HG02870 (cell line): ENCODE measurements around the gene ANKUB1.

ENCODE experiments used
- ATAC-seq: cut with Tn5 transposase; IDR thresholded peaks from one replicate; pipeline ENCODE4 v1.9.1; 2021; ENCODE audit warnings: mild to moderate bottlenecking, moderate library complexity; ENCODE audit not compliant: unreplicated experiment

Gene ANKUB1

DNA sequence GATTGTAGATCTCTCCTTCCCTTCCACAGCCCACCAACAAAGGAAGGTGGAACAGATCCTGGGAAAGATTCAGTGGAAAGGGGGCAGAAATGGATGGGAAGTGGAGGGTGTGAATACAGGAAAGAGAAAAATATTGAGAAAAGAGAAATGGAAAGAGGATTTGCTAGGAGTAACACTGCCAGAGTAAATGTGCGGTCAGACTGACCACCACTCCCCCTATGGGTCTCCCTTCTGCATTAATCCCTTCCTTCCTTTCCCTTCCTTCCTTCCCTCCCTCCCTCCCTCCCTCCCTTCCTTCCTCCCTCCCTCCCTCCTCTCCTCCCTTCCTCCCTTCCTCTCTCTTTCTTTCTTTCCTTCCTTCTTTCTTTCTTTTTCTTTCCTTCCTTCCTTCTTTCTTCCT lies 28.1 kb downstream of the ANKUB1 start:
- no peak for ATAC-seq

DNA sequence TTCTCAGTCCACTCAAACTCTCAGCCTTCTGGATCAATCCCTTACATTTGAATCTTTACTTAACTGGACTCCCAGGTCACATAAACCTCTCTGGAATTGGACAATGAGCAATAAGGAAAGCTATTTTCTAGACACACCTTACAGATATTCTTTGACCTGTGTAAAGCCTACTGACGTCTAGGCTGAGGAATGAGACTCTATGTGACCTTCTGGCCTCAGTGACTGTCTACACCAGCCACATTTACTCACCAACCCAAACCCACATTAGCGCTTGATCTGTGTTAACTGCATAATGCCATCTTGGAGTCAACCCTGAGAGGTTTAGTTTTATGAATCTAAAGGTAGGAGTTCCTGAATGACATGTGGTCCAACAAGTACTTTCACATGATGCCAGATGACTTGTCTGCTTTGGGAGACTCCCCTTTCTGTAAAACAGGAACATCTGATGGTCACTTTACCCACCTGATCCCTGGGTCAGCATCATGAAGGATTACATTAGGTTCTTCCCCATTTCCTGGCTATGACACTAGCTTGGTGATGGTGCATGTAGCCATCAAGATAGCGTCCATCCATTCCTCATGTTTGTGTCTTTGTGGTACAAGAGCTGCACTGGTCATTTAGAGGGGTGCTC lies 28.7 kb downstream of the ANKUB1 start:
- no peak for ATAC-seq

DNA sequence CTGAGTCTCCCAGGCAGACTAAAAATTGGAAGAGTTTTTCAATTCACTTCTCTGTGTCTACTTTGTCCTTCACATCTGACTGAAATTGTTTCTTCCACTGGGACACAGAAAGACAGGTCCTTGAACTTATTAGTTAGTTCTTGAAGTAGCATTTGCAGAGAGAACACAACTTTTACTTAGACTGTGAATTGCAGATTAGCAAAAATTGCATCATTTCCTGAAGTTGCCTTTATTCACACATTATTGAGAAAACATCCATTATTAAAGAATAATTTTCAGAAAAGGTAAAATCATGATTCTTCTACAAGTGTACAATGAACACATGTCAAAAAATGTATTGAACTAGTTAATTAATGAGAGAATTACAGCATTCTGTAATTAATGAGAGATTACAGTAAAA lies 38.6 kb downstream of the ANKUB1 start:
- ATAC-seq: no peak

DNA sequence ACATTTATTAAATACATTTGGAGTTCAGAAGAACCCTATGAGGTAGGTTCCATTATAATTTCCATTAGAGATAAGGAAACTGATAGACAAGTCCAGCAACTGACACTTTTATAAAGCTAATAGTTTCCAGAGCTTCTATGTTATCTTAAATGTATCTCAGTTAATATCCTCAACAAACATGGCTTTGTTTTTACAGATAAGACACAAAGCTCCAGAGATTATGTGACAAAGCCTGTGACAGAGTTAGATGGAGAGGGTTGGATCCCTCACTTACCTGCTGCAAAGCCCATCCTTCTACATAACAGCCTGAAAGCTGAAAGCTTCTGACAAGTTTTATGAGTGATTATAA lies 39.6 kb downstream of the ANKUB1 start:
- ATAC-seq: no peak

DNA sequence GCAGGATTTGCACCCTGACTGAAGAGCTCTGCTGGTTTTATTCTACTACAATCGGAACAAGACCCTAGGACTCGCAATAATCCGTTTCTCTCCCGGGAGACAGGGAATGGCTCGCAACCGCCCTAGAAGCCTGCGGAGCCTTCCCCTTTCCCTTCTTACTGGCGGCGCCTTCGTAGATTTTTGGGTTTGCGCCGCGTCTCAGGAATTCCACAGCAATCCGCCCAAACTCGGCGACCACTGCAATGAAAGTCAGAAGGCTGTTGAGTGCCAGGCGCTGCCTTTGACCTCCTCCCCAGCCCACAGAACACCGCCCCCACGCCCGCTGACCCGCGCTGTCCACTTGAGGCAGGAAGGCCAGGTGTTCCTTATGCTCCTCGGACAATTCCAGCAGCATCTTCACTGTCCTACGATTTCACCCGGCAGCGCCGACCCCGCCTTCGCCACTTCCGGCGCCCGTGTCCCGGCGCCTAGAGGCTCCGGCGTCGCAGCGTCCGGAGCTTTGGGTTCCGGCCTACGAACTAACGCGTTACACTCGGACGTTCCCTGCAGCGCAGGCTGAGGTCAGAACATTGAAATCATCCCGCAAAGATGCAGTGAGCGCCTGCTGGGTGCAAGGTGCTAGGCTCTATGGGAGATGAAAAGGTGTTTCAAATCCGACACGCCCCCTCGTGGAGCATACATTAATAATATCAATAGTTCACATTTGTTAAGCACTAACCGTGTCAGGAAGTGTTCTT lies 40.1 kb downstream of the ANKUB1 start, which contains the start of gene COMMD2:
Gene COMMD2, minus strand, starts transcription at position 439 of the 737 bp plus-strand sequence. Its CDS starts 45 bp downstream, at position 394.
- peak; percentile 99 for ATAC-seq

- no peak for ATAC-seq
These were observed 40.8 kb downstream of the ANKUB1 start for GRCh38 chr3:149751551-149751950.

DNA sequence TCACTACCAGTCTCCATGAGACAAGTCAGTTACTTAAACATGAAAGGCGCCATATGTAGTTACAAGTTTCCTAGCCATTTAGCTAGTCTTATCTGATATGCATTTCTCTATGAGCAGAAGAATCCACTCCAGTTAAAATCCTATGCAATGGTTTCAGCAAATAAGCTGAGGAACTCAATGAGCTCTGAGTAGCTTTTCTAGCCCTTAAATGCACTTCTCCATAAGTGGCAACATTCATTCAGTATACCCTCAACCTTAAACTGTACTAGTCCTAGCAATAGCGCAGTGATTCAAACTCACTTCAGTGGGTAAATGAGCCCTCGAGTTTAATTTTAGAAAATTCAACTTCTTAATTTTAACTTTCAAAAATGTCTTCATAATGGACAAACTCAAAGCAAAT lies 47.7 kb downstream of the ANKUB1 start:
- ATAC-seq: no peak

DNA sequence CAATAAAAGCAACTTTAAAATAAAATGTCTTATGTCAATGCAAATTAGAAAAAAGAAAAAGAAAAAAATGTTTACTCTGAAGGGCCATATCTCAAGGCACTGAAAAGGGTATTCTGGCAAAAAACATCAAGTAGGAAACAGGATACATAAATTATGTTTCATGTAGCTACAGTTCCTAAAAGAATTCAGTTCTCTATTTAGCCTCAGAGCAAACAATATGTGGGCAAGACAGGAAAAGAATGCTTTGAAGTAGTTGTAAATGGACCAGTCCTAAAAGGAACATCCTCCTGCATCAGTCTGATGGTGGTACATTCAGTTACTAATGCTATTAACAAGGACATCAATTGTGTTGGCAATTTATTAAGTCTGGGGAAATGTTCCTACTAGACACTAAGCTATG lies 48.2 kb downstream of the ANKUB1 start:
- no peak for ATAC-seq

DNA sequence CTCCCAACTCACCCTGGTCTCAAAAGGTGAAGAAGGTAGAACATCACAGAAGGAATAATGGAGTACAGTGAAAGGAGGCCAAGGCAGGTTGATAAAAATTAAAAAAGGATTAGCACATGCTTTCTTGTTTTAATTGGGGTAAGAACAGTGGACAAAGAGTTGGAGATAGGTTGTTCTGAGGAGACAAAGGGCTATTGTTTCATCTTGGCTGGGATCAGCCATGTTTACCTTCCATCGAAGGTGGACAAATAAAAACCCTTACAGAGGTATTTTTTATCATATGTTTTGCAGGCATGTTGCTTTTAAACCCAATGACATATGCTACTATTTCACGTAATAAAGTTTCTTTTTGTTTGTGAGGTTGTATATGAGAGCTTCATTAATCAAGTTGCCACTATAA lies 53.0 kb downstream of the ANKUB1 start:
- ATAC-seq: no peak

DNA sequence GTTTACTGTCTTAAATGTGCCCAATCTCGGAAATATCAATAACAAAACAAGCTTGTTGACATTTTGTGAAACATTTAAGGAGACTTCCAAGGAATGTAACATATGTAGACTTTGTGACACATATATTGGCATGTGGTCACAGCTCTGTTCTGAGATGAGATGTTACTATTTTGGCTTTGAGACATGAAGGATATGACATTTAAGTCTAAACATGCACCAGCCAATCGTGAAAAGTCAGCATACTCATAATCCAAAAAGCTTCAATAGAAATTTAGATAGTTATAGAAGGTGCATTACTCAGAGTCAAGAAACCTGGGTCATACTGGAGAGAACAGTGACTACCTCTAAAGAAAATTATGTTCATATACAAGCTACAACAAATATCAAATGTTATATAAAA lies 53.5 kb downstream of the ANKUB1 start:
- no peak for ATAC-seq

GRCh38 chr3:149736953-149737205 lies 55.5 kb downstream of the ANKUB1 start:
- ATAC-seq: no peak

DNA sequence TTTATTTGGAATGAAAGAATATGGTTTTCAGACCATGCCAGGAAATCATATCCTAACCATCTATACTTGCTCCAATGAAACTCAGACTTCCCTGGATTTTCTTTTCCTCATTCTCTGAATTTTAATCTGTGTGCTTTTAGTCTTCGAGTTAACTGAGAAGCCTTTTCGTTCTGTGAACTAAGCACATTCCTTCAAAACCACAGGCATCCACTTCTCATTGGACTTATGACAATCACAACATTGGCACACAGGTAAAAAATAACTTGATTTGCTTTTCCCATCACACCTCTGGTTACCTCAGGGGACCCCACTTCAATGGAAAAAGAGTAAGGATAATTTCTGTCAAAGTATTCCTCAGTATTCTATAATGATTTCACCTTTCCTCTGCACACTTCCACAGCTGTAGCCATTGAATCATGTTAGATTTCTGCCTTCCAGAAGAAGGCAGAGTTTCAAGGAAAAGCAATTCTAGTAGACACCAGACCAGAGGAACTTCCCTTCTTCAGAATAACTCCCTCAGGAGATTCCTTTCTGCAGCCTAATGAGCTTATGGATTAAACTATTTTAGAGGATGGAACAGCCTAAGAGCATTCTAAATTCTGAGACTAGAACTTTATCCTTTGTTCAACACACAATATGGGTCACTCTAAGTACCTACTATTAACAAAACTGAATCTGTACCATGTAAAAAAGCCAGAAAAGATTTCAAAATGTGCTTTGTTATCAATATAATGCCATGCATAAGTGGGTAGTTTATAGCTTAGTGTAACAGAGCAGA lies 56.0 kb downstream of the ANKUB1 start:
- no peak for ATAC-seq

- ATAC-seq: no peak
These were observed 60.1 kb downstream of the ANKUB1 start for GRCh38 chr3:149732234-149732633.

GRCh38 chr3:149727656-149728055 lies 64.7 kb downstream of the ANKUB1 start:
- no peak for ATAC-seq

- peak; percentile 98 for ATAC-seq
These were observed 65.5 kb downstream of the ANKUB1 start for GRCh38 chr3:149726716-149727407.

GRCh38 chr3:149723781-149724180 lies 68.6 kb downstream of the ANKUB1 start:
- no peak for ATAC-seq

GRCh38 chr3:149720918-149721317 lies 71.4 kb downstream of the ANKUB1 start:
- no peak for ATAC-seq

DNA sequence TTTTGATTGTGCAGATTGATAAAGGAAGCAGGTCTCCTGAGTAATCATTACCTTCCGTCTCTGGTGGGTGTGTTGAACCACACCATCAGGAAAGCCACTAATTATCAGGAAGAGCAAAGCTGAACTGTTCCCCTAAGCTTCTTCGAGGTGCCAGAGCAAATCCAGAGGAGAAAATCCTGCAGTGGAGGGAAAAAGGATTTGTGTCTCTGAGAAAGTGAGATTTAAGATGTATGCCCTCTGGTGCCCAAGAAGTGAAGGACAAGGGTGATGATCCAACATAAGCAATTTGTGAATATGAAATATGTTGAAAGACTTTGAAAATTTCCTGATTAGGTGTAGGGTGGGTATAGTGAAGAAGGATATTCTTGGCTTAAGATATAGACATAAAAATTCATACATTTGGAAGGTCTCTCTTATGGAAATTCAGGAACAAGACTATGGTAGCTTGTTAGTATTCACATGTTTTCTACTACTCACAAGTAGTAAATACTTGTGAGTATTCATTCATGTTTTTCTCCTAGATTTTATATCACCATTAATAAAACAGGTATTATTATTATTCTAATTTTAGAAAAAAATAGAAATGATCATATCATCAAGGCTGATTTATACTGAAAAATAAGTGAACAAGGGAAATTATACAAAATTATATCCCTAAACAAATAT lies 74.8 kb downstream of the ANKUB1 start:
- no peak for ATAC-seq

DNA sequence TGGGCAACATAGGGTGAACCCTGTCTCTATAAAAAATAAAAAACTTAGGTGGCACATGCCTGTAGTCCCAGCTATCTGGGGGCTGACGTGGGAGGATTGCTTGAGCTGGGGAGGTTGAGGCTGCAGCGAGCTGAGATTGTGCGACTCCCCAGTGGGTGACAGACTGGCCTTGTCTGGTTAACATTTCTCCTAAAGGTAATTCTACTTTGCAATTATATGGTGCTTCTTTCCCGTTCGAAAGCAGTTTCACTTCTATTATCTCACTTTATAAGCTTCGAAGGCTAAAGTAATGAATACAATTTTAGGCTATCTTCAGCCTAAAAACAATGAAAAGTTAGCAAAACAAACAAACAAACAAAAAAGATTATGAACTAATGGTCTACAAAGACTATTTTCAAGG lies 75.4 kb downstream of the ANKUB1 start:
- ATAC-seq: no peak

- ATAC-seq: no peak
These were observed 77.1 kb downstream of the ANKUB1 start for GRCh38 chr3:149715247-149715646.
